ENCODE measurements around the gene ZBTB4. TPM values are rescaled to one million over a fixed set of nuclear protein-coding genes. Genes with fewer than 3 reads are reported as not detected.

ZBTB4 gene
- total RNA-seq, 1 experiment from 2014 or later = 14.4 TPM

DNA sequence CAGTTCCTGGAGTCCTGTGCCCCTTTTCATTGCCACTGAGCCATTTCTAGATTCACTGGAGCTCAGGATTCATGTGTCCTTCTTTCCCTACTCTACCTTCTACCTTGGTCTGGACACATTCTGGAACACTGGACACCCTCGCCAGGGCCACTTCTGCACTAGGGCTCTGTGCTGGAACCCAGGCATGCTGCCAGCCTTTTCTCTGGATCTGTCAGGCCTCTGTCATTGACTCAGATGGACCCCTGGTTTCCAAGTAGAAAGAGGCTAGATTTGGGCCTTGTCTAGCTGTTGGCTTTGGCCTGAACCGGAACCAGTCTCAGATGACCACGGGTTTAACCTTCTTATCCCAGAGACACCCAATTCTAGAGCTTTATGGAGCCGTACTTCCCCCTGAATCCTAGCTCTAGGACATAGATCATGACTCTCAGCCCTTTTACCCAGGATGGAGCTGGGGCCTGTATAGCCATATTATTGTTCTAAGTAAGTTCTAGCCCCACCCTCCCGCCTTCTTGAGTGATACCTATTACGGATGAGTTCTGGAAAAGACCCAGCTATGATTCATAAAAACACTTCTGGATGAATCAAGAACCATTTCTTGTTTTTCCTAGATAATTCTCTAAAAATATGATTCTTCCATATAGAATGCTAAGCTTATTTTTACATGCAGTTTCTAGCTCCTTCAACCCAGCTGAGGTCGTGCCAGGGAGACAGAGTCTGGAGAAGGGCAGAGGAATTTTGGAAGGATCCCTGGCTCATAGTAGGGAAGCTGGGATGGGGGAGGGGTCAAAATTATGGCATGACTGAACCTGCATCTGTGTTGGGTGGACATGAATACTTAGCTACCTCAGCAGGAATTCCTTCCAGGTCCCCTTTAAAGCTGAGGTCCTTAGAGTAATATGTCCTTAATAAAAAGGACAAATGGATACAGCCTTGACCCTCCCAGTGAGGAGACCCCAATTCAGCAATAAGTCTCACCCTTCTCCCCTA is 35.6 kb downstream of the ZBTB4 start:
- Mint-ChIP-seq H3K27ac (no peak overlapping the region), H3K4me1 (peaks cover 35 to 52% of the 10 kb centered on the region in 2 experiments), H3K36me3 (ENCODE audit: insufficient read depth in 1 of 3, low read depth in 3 of 3) (peaks cover 3 to 18% (median 5%) of the 10 kb centered on the region in 3 experiments), H3K4me3 (peak overlapping the region in 1 of 2 experiments; percentile 94; a peak in 4 of 5 replicates), H3K9me3 (no peaks in the 10 kb centered on the region; a peak in 1 of 5 replicates), H3K27me3 (ENCODE audit: low read depth) (peaks cover 20% of the 10 kb centered on the region)
- Histone ChIP-seq H4K91ac (ENCODE audit: insufficient read length, low read depth, low read length) (no peak overlapping the region), H2BK5ac (ENCODE audit: insufficient read length, low read length) (no peak overlapping the region), H2AFZ (ENCODE audit: low read length) (no peak overlapping the region), H3K79me1 (ENCODE audit: insufficient read depth, low read depth, low read length, poor library complexity, severe bottlenecking) (no peaks in the 10 kb centered on the region), H3K9ac (ENCODE audit: extremely low read depth, insufficient read length, low read length) (no peak overlapping the region), H3K18ac (ENCODE audit: insufficient read length, low read depth, low read length) (no peak overlapping the region), H3K4me2 (ENCODE audit: insufficient read depth, insufficient read length, low read length) (peak overlapping the region; percentile 22), H2BK15ac (ENCODE audit: low read depth, low read length) (no peak overlapping the region), H3K4ac (ENCODE audit: low read depth, low read length) (no peak overlapping the region), H2BK20ac (ENCODE audit: low read depth, low read length, poor library complexity, severe bottlenecking) (no peak overlapping the region), H3K4me1 (ENCODE audit: insufficient read depth, low read length) (no peaks in the 10 kb centered on the region; the same call in 1 of the 2 replicates), H3K23me2 (ENCODE audit: insufficient read length, low read depth, low read length, poor library complexity, severe bottlenecking) (peaks cover 22% of the 10 kb centered on the region), H4K5ac (ENCODE audit: insufficient read length, low read depth, low read length) (no peak overlapping the region), H3T11ph (ENCODE audit: low read length) (no peak overlapping the region), H3K79me2 (ENCODE audit: insufficient read depth, low read length) (no peaks in the 10 kb centered on the region), H2AK5ac (ENCODE audit: insufficient read length, low read length) (no peak overlapping the region), H3K14ac (ENCODE audit: insufficient read depth, low read length) (no peak overlapping the region), H3K27ac (ENCODE audit: insufficient read length, low read depth, low read length) (no peak overlapping the region), H3K56ac (ENCODE audit: insufficient read length, low read depth, low read length) (no peak overlapping the region), H2BK120ac (ENCODE audit: low read depth, low read length, poor library complexity, severe bottlenecking) (no peak overlapping the region), H3K9me3 (ENCODE audit: control insufficient read depth, low read depth, low read length) (no peaks in the 10 kb centered on the region), H4K8ac (replicated peaks; ENCODE audit: insufficient read length, low read depth, low read length) (no peak overlapping the region), H3K27me3 (ENCODE audit: insufficient read depth, low read length) (peaks cover 6% of the 10 kb centered on the region), H4K20me1 (ENCODE audit: control insufficient read depth, insufficient read depth, insufficient read length) (no peaks in the 10 kb centered on the region), H2BK12ac (ENCODE audit: insufficient read length, low read depth, low read length) (no peak overlapping the region), H3K23ac (ENCODE audit: insufficient read length, low read depth, low read length) (no peak overlapping the region)
- WGBS (ENCODE audit: extremely low coverage, insufficient read length, low lambda C conversion rate) = no CpG with 5 or more reads among the region's 7 CpGs
- TF ChIP-seq CTCF (conservative IDR thresholded peaks at IDR 0.05) = no peak
- DNase-seq = no peak
